K562 (cell line): Measurements from ENCODE around the gene LAPTM4A. TPM values are rescaled to one million over a fixed set of nuclear protein-coding genes. Genes with fewer than 3 reads are reported as not detected.

Experiments
- ATAC-seq: fragments of 200-7000 bp; cut with Tn5 transposase; 3 replicates; pipeline ENCODE4 v1.9.1; 2020; ENCODE audit warnings: moderate library complexity
- BruUV-seq: library from RNA; stranded (reverse); fragments of 400-500 nt; replicated peaks from 2 replicates; lab custom pipeline; 2021; lab: Mats Ljungman, UMichigan
- CTCF ChIA-PET: fragments of 300-600 bp; formaldehyde crosslinking; extraction: SDS; loops from one replicate; lab custom pipeline; 2021; ENCODE audit warnings: low intra/inter-chr PET ratio; lab: Yijun Ruan, JAX
- POLR2A ChIA-PET: fragments of 300-600, 350-650 bp; sonication (Branson Sonifier 250); formaldehyde crosslinking; extraction: SDS; loops from one replicate; lab custom pipeline; 2021; ENCODE audit warnings: antibody characterized with exemption, inconsistent platforms; lab: Yijun Ruan, JAX
- DNase-seq, 4 experiments: peaks; one replicate each; pipeline versions ENCODE4 v3.0.0 to v3.0.0-alpha.2; 2011 to 2018; ENCODE audit warnings: low spot score in 3 of 4, mixed read lengths in 3 of 4; ENCODE audit errors: extremely low read depth in 1 of 4
- FAIRE-seq: peaks from 2 replicates; lab custom pipeline; 2011; peaks lifted over from hg19 to GRCh38; lab: Jason Lieb, UNC
- H2AFZ ChIP-seq: 2 replicates; pipeline ENCODE4 v1.6.0; 2011; ENCODE audit warnings: low read depth, low read length, control low read depth, inconsistent platforms
- H3K27ac ChIP-seq: fragments of 200-600 bp; 3 replicates; pipeline ENCODE4 v1.8.0; 2011; ENCODE audit warnings: low read depth, mild to moderate bottlenecking, control low read depth, inconsistent platforms, low read length, moderate library complexity, mixed read lengths; ENCODE audit errors: extremely low read depth
- H3K27me3 ChIP-seq, 2 experiments: fragments of 300-600 bp in 1 of 2; 2 replicates in 1 of 2; 3 replicates in 1 of 2; pipeline versions ENCODE4 v1.6.0 to v1.8.0; 2011; ENCODE audit warnings: inconsistent platforms in 2 of 2, low read length in 2 of 2, mild to moderate bottlenecking in 1 of 2, mixed read lengths in 1 of 2, moderate library complexity in 1 of 2; ENCODE audit not compliant: control insufficient read depth in 2 of 2, insufficient read depth in 2 of 2
- H3K36me3 ChIP-seq: fragments of 300-600 bp; 3 replicates; pipeline ENCODE4 v1.8.0; 2011; ENCODE audit warnings: mild to moderate bottlenecking, low read length, inconsistent platforms; ENCODE audit not compliant: control insufficient read depth, insufficient read depth
- H3K4me1 ChIP-seq, 2 experiments: fragments of 200-600 bp in 1 of 2; replicated peaks in 1 of 2; 2 replicates in 1 of 2; 3 replicates in 1 of 2; pipeline versions ENCODE4 v1.5.1 to v1.8.0; 2011; ENCODE audit warnings: inconsistent platforms in 2 of 2, low read length in 2 of 2, mild to moderate bottlenecking in 1 of 2, mixed read lengths in 1 of 2, moderate library complexity in 1 of 2; ENCODE audit not compliant: control insufficient read depth in 2 of 2, insufficient read depth in 2 of 2
- H3K4me2 ChIP-seq: 2 replicates; pipeline ENCODE4 v1.6.1; 2011; ENCODE audit warnings: low read length, control low read depth, inconsistent platforms, mixed read lengths; ENCODE audit not compliant: insufficient read depth
- H3K4me3 ChIP-seq: fragments of 200-600 bp; sonication (generic), shearing (Covaris generic); 2 replicates; pipeline ENCODE4 v1.5.1; 2016; ENCODE audit warnings: control low read depth, inconsistent platforms
- H3K79me2 ChIP-seq: fragments of 200-600 bp; 3 replicates; pipeline ENCODE4 v1.8.0; 2011; ENCODE audit warnings: low read length, inconsistent platforms; ENCODE audit not compliant: control insufficient read depth, insufficient read depth
- H3K9ac ChIP-seq, 2 experiments: 2 replicates each; pipeline versions ENCODE4 v1.6.0 to v1.6.1; 2011; ENCODE audit warnings: low read depth in 2 of 2, low read length in 2 of 2, control low read depth in 1 of 2, inconsistent platforms in 1 of 2, mild to moderate bottlenecking in 1 of 2, mixed read lengths in 1 of 2; ENCODE audit not compliant: insufficient read depth in 1 of 2
- H3K9me1 ChIP-seq: one replicate; pipeline ENCODE4 v1.6.0; 2011; ENCODE audit warnings: inconsistent platforms, mild to moderate bottlenecking, low read length, moderate library complexity; ENCODE audit not compliant: control insufficient read depth, insufficient read depth
- H3K9me3 ChIP-seq: replicated peaks from 2 replicates; pipeline ENCODE4 v1.5.1; 2011; ENCODE audit warnings: low read depth, low read length, inconsistent platforms; ENCODE audit not compliant: control insufficient read depth, insufficient read depth
- H4K20me1 ChIP-seq: replicated peaks from 2 replicates; pipeline ENCODE4 v1.6.1; 2011; ENCODE audit warnings: low read length, inconsistent platforms, mixed read lengths; ENCODE audit not compliant: control insufficient read depth, insufficient read depth
- ILF3 ChIP-seq: fragments of 450-650 bp; IDR thresholded peaks from 2 replicates; pipeline ENCODE4 v1.6.1; 2018; ENCODE audit warnings: antibody characterized with exemption, mild to moderate bottlenecking, moderate library complexity, borderline replicate concordance
- NUFIP1 ChIP-seq: fragments of 450-650 bp; IDR thresholded peaks from 2 replicates; pipeline ENCODE4 v1.6.1; 2018; ENCODE audit not compliant: partially characterized antibody
- POLR2B ChIP-seq: fragments of 450-650 bp; IDR thresholded peaks from 2 replicates; pipeline ENCODE4 v1.6.1; 2018; ENCODE audit warnings: low read depth; ENCODE audit not compliant: partially characterized antibody
- PRDM10 ChIP-seq: fragments of 450-650 bp; IDR thresholded peaks from 2 replicates; pipeline ENCODE4 v1.6.1; 2018; ENCODE audit not compliant: partially characterized antibody
- SRF ChIP-seq, 2 experiments: fragments of 250-450, 450-650 bp in 1 of 2; sonication (Bioruptor Pico) in 1 of 2; sonication (generic) in 1 of 2; formaldehyde crosslinking; IDR thresholded peaks; 2 replicates each; pipeline versions ENCODE4 v1.5.0 to v1.5.1; 2020 to 2022; ENCODE audit warnings: mild to moderate bottlenecking in 1 of 2, missing genetic modification reagents in 1 of 2
- TBL1XR1 ChIP-seq, 2 experiments: IDR thresholded peaks; 2 replicates each; pipeline ENCODE4 v1.6.1; 2012; ENCODE audit warnings: improper control_type of control experiment in 2 of 2, low read length in 2 of 2, mild to moderate bottlenecking in 1 of 2
- TCFL5 ChIP-seq: fragments of 250-450 bp; sonication (Bioruptor Pico); conservative IDR thresholded peaks from 2 replicates; pipeline ENCODE4 v1.6.1; 2021; ENCODE audit warnings: mild to moderate bottlenecking, moderate library complexity, matching md5 sums
- THRAP3 ChIP-seq: fragments of 450-650 bp; IDR thresholded peaks from 2 replicates; pipeline ENCODE4 v1.6.1; 2016; ENCODE audit warnings: mild to moderate bottlenecking, inconsistent platforms, borderline replicate concordance
- YY1 ChIP-seq, 3 experiments: IDR thresholded peaks; 2 replicates each; pipeline ENCODE4 v1.6.1; 2011; ENCODE audit warnings: low read length in 2 of 3, mild to moderate bottlenecking in 2 of 3, moderate library complexity in 2 of 3, borderline replicate concordance in 1 of 3, control low read depth in 1 of 3, low read depth in 1 of 3; ENCODE audit not compliant: insufficient read depth in 3 of 3, insufficient replicate concordance in 2 of 3, control insufficient read depth in 1 of 3, insufficient read length in 1 of 3; ENCODE audit errors: extremely low read depth in 1 of 3
- WGBS: fragments of 100-300 bp; shearing (Covaris generic); methylation state at CpG from one replicate; pipeline ENCODE4 v1.1.6; 2016; ENCODE audit warnings: low coverage, mixed read lengths; ENCODE audit not compliant: insufficient coverage; ENCODE audit errors: missing lambda C conversion rate; 5-methylcytosine and 5-hydroxymethylcytosine counted together
- in situ Hi-C: fragments of 300-500 bp; cut with MboI; formaldehyde crosslinking; loops from 4 replicates; pipeline ENCODE4 v1.15.0; 2018; ENCODE audit warnings: inconsistent platforms, mixed read lengths
- intact Hi-C: fragments of 100-400 bp; cut with micrococcal nuclease; formaldehyde crosslinking; loops from 2 replicates; pipeline ENCODE4 v1.14.2; 2022
- polyA plus RNA-seq, 8 experiments: library from polyadenylated mRNA; depleted of rRNA in 4 of 8; stranded (reverse) in 5 of 8; unstranded in 3 of 8; fragments of >200 nt; fragmentation: Nextera tagmentation in 2 of 8; fragmentation: Illumina TruSeq in 1 of 8; extraction: Ambion mirVana in 2 of 8; extraction: Trizol in 1 of 8; gene quantifications; 2 replicates each; pipeline versions ENCODE4 v1.2.1 to v1.2.3, GENCODE V29; 2011 to 2014; ENCODE audit warnings: inconsistent platforms in 1 of 8, missing spikeins in 1 of 8
- total RNA-seq, 7 experiments: library from RNA; depleted of rRNA in 6 of 7; stranded (reverse); fragments of >200 nt in 6 of 7; fragmentation: Illumina TruSeq in 2 of 7; extraction: Trizol in 2 of 7; gene quantifications; 2 replicates each; pipeline versions ENCODE4 v1.2.1 to v1.2.3, GENCODE V29; 2011 to 2021; ENCODE audit warnings: low replicate concordance in 1 of 7

LAPTM4A gene
- total and polyA plus RNA-seq, 9 of the 15 experiments (the other 6 are each of a cell fraction or from before 2014, with no cell fraction given) = 13.4 to 157 (median 50.1) TPM

DNA sequence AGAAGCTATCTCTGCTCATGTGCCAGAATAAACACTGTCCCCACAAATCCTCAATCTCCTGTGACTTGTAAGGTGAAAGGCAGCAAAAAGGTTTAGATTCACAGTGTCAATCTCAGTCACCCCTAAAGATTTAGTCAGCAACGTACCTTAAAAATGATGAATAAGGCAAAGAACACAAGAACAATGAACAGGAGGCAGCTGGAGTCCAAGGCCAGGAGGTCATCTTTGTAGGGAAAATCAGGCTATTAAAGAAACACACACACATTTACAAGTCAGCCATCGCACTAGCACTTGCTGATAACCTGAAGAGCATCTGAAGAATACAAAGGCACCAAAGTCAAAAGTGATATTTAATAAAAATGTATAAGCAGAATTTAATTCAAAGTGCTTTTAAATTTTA lies 16.6 kb downstream of the LAPTM4A start:
- DNase-seq (no peak), ATAC-seq (no peak), FAIRE-seq (no peak)
- no peaks in the 10 kb centered on the region for H3K9me3 ChIP-seq
- POLR2A ChIA-PET = interaction anchor here (0.7 to 3.8 kb wide), 6 partner anchors 9 to 52 kb away, joined by 3 to 19 read pairs (median 4); partner anchors contain the start of gene LAPTM4A
- H3K4me3 ChIP-seq = no peak overlapping the region
- no peak overlapping the region for H2AFZ ChIP-seq
- H3K9me1 ChIP-seq = no peaks in the 10 kb centered on the region
- no peaks in the 10 kb centered on the region for H3K27me3 ChIP-seq
- 75% methylated on average over 2 of the region's 2 CpGs for WGBS
- TF ChIP-seq TCFL5 (CRISPR knock-in tag) (no peak), POLR2B (no peak), ILF3 (no peak), SRF (CRISPR knock-in tag; IDR thresholded peaks at IDR 0.05) (no peak)
- peaks cover 90% of the 10 kb centered on the region for H3K36me3 ChIP-seq
- in situ Hi-C loops (no loop called here), intact Hi-C loops (no loop called here)
- no peaks in the 10 kb centered on the region; the same call in 1 of the 2 replicates for H4K20me1 ChIP-seq
- H3K79me2 ChIP-seq = no peaks in the 10 kb centered on the region
- no peak overlapping the region for H3K9ac ChIP-seq
- H3K4me2 ChIP-seq = no peak overlapping the region
- no TSS peak for BruUV-seq
- no peak overlapping the region for H3K27ac ChIP-seq
- CTCF ChIA-PET = interaction anchor here (0.6 kb wide), 1 partner anchor 49 kb away, joined by 3 read pairs; no protein-coding TSS in a partner anchor
- no peaks in the 10 kb centered on the region; a peak in 1 of 5 replicates for H3K4me1 ChIP-seq

DNA sequence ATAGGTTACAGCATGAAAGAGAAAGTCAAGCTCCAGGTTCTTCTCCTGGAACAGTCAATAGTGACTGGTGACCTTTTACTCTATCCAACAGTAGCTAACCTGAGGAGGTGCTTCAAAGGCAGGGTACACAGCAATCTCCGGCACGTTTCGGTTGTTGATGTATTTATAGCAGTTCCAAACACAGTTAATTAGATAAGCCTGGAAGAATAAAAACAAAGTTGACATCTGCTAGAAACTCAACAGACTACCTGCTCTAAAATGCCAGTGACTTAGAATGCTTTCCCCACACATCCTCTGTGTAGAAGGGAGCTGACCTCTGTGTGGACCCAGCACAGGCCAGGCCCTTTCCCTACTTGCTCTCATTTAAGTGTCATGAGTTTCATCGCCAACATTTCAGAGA lies 17.2 kb downstream of the LAPTM4A start:
- H3K27me3 ChIP-seq = no peaks in the 10 kb centered on the region
- no peaks in the 10 kb centered on the region for H3K9me1 ChIP-seq
- BruUV-seq = no TSS peak
- ATAC-seq = no peak
- H2AFZ ChIP-seq = no peak overlapping the region
- ChIA-PET CTCF (interaction anchor here (0.6 kb wide), 1 partner anchor 48 kb away, joined by 3 read pairs; no protein-coding TSS in a partner anchor), POLR2A (interaction anchor here (1.2 to 3.8 kb wide), 3 partner anchors 10 to 52 kb away, joined by 4 to 19 read pairs (median 7); partner anchors contain the start of gene LAPTM4A)
- in situ Hi-C loops (no loop called here), intact Hi-C loops (no loop called here)
- no peaks in the 10 kb centered on the region for H3K79me2 ChIP-seq
- WGBS = 88% methylated on average over 4 of the region's 4 CpGs
- no peak overlapping the region for H3K27ac ChIP-seq
- no peak overlapping the region for H3K9ac ChIP-seq
- H3K4me1 ChIP-seq = no peaks in the 10 kb centered on the region; a peak in 1 of 5 replicates
- no peaks in the 10 kb centered on the region for H3K9me3 ChIP-seq
- no peak overlapping the region for H3K4me2 ChIP-seq
- H3K4me3 ChIP-seq = no peak overlapping the region
- H3K36me3 ChIP-seq = peaks cover 88% of the 10 kb centered on the region
- no peak for DNase-seq
- FAIRE-seq = no peak
- H4K20me1 ChIP-seq = no peaks in the 10 kb centered on the region; the same call in 1 of the 2 replicates
- TF ChIP-seq NUFIP1 (no peak), PRDM10 (no peak), YY1 (IDR thresholded peaks at IDR 0.05; ENCODE audit: borderline replicate concordance in 1 of 3, control insufficient read depth in 1 of 3, extremely low read depth in 1 of 3, insufficient read depth in 3 of 3, insufficient read length in 1 of 3, insufficient replicate concordance in 2 of 3, low read depth in 1 of 3, low read length in 2 of 3) (no peak), TBL1XR1 (IDR thresholded peaks at IDR 0.05; ENCODE audit: low read length in 2 of 2) (no peak), THRAP3 (no peak)
